ENCODE measurements around the gene MAG.

MAG gene, protein sequence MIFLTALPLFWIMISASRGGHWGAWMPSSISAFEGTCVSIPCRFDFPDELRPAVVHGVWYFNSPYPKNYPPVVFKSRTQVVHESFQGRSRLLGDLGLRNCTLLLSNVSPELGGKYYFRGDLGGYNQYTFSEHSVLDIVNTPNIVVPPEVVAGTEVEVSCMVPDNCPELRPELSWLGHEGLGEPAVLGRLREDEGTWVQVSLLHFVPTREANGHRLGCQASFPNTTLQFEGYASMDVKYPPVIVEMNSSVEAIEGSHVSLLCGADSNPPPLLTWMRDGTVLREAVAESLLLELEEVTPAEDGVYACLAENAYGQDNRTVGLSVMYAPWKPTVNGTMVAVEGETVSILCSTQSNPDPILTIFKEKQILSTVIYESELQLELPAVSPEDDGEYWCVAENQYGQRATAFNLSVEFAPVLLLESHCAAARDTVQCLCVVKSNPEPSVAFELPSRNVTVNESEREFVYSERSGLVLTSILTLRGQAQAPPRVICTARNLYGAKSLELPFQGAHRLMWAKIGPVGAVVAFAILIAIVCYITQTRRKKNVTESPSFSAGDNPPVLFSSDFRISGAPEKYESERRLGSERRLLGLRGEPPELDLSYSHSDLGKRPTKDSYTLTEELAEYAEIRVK

DNA sequence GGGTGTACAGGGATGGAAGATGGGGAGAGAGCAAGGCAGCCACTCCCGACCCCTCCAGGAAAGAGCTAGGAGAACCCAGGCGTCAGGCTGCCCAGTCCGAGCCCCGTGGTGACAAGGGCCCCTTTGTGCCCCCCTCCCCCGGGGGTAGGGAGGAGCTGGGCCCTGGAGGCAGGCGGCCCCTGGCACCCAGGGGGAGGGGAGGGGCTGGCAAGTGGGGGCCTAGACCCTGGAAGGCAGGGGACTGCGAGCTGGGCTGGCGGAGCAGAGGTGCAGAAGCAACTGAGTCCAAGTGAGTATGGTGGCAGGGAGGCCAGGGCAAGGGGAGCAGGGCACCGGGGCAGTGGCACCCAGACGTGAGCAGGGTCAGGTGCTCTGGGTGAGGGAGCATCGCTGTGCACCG is at the start of gene MAG:
MAG (plus strand) TSS at position 246 of the 400 bp plus-strand sequence. CDS start 3,248 bp downstream, outside the sequence.
- DNase-seq = no peak

DNA sequence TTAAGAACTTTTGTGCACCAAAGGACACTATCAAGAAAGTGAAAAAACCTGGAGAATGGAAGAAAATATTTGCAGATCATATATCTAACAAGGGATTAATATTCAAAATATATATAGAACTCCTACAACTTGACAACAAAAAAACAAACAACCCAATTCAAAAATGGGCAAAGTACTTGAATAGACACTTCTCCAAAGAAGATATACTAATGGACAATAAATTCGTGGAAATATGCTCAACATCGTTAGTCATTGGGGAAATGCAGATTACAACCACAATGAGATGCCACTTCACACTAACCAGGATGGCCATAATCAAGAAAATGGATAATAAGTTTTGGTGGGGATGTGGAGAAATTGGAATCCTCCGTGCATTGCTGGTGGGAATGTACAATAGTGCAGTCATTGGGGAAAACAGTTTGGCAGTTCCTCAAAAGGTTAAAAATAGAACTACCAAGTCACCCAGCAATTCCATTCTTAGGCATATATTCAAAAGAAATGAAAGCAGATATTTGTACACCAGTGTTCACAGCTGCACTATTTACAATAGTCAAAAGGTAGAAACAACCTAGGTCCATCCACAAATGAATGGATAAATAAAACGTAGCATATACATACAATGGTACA is 45.4 kb upstream of the MAG start:
- DNase-seq = peak; percentile 33

DNA sequence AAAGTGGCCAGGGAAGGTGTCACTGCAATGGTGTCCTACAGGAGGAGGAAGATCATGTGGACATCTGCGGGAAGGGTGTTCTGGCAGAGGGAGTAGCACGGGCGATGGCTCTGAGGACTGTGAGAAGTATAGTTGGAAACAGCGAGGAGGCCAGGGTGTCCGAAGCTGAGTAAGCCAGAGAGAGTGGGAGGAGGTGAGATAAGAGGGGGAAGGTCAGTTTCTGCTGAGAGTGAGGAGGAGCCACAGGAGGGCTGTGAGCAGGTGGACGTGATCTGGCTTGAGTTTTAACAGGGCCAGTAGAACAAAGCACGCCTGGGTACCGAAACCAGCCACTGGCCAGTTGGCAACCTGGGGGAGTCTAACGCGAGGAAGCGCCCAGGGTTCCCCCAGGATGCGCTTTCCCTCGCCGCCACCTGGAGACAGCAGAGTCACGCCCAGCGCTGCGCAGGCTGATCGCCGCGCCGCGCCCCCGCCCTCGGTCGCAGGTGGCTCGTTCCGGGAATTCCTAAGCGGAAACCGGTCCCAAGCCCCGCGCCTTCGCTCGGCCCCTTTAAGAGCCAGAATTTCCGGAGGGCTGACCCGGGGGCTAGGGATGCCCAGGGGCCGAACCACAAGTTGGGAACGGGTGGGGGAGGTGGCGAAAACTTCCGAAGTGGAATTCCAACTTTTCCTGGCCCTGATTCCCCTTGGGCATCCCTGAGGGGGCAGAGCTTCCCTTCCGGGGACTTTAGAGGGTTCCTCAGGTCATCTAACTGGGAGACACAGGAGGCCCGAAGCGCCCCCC is 44.2 kb upstream of the MAG start:
- DNase-seq = peak; percentile 29

DNA sequence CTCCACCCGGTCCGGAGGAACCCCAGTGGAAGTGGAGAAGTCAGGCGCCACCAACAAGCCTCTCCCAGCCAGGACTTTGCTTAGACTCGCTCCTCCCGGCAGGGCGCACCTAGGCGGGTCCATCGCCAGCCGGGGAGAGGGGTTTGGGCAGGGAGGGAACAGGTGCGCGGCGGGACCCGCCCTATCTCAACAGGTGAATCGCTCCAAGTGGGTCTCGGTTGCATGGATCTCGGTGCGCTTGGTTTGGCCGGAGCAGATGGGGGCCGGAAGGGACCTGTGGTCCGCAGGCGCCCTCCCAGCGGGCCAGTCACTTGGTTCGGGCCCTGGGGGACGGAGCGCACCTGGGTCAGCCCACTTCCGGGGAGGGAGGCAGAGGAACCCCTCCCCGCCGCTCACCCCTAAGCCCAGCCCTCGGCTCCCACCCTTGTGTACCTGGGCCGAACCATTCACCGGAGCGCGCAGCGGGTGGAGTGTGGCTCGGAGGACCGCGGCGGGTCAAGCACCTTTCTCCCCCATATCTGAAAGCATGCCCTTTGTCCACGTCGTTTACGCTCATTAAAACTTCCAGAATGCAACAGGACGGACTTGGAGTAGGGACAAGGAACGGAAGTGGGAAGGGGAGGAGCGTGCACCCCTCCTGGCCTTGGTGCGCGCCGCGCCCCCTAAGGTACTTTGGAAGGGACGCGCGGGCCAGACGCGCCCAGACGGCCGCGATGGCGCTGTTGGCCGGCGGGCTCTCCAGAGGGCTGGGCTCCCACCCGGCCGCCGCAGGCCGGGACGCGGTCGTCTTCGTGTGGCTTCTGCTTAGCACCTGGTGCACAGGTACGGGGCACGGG is 43.4 kb upstream of the MAG start, which contains the start of gene LSR:
LSR (plus strand) TSS at position 693 of the 836 bp plus-strand sequence; CDS start at position 714, 21 bp downstream.
- DNase-seq = no peak

DNA sequence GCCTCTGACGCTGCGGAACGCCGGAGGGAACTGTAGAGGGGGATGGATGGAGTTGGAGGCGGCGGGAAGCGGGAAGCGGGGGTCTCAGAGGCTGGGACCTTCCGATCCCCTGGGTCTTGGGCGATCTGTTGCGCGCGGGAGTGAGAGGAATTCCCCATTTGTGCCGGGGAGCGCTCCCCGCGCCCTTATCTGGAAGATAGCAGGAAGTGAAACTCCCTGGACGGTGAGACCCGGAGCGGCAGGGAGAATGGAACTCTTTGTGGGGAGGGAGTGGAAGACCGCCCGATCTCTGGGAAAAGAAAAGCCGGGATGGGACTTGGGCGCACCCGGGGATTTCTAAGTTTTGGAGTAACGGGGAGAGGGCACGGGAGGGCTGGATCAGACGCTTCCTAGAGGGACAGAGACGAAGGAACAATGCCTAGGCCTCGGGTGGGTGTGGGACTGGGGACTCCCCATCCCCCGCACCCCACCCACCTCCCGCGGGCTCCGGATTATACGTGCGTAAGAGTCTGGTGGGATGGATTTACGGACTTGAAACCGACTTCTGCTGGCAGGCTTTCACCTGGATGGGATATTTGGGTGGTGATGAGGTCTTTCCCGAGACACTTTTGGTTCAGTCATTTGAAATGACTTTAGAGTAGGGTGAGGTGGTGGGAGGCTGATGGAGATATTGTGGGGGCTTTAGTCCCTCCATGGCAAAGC is 42.7 kb upstream of the MAG start:
- peak; percentile 29 for DNase-seq

DNA sequence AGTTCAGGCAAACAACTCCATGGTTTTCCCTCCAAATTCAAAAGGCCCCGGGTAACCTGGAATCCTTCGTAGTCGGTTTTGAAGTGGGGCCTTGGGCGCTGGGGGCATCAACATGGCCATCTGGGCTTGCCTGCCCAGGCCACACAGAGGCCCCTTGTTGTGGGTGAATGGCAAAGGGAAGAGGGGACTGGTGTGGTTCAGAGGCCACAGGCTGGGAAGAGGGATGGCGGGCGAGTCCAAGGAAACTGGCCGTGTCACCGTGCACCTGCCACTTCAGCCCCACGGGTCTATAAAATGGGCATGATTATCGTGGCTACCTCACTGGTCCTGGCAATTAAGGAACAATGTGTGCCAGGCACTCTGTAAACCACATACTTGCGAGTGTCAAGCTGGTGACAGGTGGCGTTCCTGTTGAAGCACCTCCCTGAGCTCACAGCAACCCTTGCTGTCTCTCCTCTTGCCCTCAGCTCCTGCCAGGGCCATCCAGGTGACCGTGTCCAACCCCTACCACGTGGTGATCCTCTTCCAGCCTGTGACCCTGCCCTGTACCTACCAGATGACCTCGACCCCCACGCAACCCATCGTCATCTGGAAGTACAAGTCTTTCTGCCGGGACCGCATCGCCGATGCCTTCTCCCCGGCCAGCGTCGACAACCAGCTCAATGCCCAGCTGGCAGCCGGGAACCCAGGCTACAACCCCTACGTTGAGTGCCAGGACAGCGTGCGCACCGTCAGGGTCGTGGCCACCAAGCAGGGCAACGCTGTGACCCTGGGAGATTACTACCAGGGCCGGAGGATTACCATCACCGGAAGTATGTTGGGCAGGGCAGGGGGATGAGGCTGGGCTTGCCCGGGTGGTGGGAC is 41.9 kb upstream of the MAG start:
- DNase-seq = no peak

DNA sequence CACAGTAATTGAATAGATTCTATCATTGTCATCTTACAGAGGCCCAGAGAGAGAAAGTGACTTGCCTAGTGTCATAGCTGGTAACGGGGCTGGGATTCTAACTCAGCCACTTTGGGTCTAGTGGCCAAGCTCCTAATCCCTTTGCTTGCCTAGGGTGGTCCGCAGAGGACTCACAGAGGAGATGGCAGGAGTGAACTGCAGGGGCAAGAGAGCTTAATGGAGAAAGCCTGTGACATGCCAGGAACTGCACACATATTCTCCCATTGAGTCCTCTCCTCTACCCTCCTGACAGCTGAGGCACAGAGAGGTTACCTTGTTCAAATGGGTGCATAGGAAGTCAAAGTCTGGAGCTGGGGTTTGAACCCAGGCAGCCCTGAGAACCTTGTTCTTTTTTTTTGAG is 40.5 kb upstream of the MAG start:
- DNase-seq = no peak

DNA sequence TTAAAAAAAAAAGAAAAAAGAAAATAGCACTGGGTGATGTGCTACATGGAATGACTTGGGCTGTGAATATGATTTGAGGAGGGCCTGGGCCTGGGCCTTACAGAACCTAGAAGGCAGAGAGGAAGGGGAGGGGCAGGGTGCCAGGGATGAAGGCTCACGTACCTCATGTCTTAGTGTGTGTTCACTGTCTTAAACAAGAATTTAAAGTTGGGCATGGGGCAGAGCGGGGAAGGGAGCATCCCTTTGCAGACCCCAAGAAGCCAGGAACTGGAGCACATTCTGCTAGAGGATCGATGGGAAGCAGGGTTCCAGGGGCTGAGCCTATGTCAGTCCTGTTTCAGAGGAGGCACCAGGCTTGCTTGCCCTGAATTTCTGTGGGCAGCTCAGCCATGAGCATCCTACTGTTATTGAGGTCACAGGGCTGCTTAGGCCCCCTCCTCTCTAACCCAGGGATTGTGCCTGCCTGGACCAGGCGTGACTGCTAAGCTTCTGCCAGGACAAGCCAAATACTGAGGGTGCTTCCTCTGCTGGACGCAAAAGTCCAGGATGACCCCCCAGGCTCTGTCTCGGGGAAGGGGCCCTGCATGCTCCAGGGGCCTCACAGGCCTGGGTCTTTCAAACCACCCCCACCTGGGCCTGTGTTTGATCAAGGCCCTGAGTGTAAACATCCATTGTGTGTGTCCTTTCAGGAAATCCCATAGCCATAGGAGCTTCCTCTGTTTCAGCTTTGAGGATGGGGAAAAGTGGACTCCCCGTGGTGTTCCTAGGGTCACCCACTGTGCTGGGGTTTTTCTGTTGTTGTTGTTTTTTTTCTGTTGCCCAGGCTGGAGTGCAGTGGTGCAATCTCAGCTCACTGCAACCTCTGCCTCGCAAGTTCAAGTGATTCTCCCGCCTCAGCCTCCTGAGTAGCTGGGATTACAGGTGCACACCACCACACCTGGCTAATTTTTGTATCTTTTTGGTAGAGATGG is 38.4 kb upstream of the MAG start:
- DNase-seq = no peak

DNA sequence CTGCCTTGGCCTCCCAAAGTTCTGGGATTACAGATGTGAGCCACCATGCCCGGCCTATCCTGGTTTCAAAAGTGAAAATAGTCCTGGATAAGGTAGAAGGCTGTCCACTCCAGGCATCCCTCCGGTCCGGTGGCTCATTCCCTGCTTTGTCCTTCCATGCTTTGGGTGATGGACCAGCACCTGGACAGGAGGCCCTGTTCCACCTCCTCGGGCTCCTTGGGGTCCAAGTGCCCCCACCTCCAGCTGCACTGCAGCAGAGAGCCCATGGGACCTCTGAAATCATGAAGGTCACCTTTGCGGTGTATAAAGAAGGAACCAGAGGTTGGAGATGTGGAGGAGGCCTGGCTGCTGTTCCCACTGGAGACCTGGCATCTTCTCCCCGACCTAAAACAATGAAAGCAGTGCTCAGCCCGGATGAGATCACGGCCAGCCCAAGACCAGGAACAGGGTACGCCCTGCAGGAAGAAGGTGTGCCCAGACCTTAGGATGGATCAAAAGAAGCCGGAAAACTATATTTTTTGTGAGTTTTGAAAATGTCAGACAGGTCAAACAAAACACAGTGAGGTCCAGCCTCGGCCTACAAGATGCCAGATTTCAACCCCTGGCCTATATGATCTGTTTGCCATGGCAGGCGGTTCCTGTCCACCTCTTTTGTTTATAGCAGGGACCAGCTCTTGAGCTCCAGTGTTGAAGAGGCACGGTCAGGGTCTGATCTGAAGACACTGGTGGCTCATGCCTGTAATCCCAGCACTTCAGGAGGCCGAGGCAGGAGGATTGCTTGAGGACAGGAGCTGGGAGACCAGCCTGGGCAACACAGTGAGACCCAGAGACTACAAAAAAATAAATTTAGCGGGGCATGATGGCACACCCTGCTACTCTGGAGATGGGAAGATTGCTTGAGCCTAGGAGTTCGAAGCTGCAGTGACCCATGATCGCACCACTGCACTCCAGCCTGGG is 37.3 kb upstream of the MAG start:
- DNase-seq = no peak

DNA sequence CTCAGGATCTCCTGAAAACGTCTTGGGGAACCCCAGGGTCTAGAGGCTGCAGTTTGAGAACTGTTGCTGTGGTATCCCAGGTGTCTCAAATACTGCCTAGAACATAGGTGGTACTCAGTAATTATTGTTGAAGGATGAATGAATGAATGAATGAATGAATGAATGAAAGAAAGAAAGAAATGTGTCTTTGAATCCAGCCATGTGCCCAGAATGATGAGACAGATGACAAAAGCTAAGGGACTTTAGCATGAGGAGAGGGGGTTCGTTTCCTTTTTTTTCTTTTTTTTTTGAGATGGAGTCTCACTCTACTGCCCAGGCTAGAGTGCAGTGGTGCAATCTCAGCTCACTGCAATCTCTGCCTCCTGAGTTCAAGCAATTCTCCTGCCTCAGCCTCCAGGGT is 35.4 kb upstream of the MAG start:
- DNase-seq = no peak

DNA sequence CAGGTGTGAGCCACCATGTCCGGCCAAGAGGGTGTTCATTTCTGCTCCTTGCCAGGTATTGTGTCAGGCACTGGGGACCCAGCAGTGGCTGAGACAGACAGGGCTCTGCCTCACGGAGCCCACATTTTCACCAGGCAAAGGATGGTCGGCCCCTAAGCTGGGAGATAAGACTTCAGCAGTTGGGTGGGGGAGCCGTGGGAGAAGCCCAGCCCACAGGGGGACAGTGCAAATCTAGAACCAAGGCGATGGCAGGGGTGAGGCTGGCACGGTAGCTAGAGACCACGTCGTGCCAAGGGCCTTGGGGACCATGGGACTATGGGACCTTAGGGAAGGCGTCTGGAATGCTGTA is 34.9 kb upstream of the MAG start:
- no peak for DNase-seq

DNA sequence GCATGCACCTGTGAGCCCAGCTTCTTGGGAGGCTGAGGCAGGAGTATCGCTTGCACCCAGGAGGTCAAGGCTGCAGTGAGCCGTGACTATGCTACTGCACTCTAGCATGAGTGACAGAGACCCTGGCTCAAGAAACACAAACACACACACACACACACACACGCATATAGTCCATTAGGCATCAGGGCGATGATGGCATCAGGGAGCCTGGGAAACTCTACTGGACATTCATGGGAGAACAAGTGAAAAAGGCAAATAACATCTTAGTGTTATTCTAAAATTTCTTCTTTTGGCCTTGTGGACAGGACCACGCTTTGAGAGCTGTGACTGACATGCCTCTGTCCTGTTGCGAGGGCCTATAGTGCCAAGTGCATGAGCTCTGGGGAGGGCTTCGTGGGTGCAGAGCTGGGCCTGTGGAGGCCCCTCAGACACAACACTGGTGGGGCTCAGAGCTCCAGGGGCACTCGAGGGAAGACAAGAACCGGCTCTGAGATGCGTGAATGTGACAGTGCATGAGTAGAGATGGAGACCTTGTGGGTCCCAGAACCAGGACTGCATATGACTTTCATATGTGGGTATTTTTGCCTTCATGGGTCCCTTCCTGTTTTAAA is 31.2 kb upstream of the MAG start:
- no peak for DNase-seq

DNA sequence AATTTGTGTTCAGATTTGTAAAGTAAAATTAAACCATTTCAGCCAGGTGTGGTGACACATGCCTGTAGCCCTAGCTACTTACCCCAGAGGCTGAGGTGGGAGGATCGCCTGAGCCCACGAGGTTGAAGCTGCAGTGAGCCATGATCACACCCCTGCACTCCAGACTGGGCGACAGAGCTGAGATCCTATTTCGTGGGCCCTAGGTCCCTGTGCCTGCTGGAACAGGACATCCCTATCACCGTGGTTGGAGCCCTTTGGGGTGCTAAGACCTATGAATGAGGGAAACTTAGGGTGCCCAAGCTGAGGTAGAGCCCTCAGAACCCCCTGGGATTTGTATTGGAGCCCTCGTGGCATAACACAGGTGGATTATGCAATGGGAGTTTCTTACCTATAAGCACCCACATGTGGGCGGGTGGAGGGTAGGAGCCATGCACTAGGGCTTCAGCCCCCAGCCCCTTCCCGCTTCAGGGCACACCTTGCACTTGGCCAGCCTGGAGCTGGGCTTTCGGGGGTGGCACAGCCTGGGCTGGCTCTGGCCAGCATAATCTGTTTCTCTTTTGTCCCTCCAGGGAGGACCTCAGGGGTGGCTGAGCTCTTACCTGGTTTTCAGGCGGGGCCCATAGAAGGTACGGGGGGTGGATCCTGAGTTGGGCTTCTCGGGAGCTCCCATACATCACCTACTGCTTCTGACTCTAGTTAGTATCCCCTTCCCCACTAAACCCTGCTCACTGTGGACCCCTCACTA is 30.4 kb upstream of the MAG start:
- DNase-seq = no peak

DNA sequence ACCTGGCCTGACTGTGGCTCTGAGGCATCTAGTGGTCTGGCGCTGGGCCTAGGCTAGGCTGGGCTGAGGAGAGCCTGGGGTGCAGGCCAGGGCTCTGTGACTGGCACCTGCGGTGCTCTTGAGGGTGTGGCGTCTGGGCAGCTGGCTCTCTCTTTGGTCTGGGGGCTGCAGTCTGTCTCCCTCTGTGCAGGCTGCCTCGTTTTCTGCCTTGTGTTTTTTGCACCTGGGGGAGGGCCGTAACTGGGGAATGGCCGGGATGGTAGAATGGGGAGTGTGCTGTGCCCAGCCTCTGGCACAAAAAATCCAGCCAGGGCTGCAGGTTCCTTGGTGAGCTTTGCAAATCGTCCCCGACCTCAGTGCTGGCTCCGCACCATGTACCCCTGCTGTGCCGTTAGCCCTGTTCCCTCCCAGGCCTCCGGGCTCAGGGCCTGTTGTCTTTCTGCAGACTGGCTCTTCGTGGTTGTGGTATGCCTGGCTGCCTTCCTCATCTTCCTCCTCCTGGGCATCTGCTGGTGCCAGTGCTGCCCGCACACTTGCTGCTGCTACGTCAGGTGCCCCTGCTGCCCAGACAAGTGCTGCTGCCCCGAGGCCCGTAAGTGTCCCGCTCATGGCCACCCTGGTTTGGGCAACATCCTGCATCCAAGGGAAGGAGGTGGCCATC is 29.7 kb upstream of the MAG start:
- DNase-seq = no peak

DNA sequence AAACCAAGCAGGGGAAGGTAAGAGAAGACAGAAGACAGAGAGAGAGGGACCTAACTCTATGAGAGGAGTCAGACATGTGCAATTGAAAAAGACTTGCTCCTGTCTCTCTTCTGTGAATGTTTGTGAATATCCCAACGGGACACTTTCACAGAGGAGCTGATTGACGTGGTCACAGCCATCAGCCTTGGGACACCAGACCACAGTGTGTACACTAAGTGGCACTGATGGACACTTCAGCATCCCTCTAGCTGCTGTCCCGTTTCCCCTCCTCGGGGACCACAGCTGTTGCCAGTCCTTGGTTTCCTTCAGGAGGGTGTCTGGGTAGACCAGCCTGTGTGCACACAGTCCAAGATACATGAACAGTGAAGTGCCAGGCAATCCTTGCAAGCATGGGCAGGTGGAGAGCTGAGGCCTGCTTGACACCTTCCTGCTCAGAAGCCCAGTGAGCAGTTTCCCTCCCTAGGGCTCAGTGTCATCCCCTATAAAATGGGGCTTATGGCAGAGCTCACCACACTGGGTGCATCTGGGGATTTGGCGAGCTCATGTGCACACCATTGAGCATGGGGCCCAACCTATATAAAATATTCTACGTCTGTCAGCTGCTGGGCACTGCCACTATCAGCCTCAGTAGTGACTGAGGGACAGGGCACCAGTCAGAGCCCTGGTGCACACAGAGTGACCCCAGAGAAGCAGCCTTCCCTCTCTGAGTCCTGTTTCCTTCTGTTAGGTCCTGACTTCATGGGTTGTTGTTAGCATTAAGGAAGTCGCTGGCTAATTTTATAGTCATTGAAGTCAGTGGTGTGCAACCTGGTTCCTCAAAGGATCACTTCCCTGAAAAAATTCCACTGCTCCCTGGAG is 27.5 kb upstream of the MAG start:
- peak; percentile 57 for DNase-seq

Measured in inflammatory macrophage treated with lipopolysaccharide for 4 hours (primary cell).